Colon (tissue), 2 donors: ENCODE results near the gene DNAJC21.
"Not testable (repeated sequence)": the region's sequence is repeated elsewhere in the genome, so short reads cannot be mapped to it uniquely, and the experiment has no call there.

Source experiments
- FAIRE-seq: peaks from 2 replicates; lab custom pipeline; 2012; peaks lifted over from hg19 to GRCh38; lab: Jason Lieb, UNC
- donor health status: control.
- donor health status: control.

Gene DNAJC21

GRCh38 chr5:34923694-34924461 lies 5.5 kb upstream of the DNAJC21 start:
- FAIRE-seq, result no peak

- FAIRE-seq, result no peak
Observed at GRCh38 chr5:34924462-34924765, 4.9 kb upstream of the DNAJC21 start.

GRCh38 chr5:34926318-34926888 lies 3.0 kb upstream of the DNAJC21 start:
- no peak for FAIRE-seq

- FAIRE-seq, result no peak
Observed at GRCh38 chr5:34927785-34928184, 1.6 kb upstream of the DNAJC21 start.

GRCh38 chr5:34928267-34928666 lies 1.1 kb upstream of the DNAJC21 start:
- FAIRE-seq, result no peak

GRCh38 chr5:34929720-34930461 lies 532 bp downstream of the DNAJC21 start:
- FAIRE-seq, result no peak

- no peak for FAIRE-seq
Observed at GRCh38 chr5:34930462-34930844, 1.1 kb downstream of the DNAJC21 start.

GRCh38 chr5:34930870-34931269 lies 1.5 kb downstream of the DNAJC21 start:
- no peak for FAIRE-seq

GRCh38 chr5:34932947-34933346 lies 3.6 kb downstream of the DNAJC21 start:
- FAIRE-seq, result no peak

- FAIRE-seq, result no peak
Observed at GRCh38 chr5:34941936-34942335, 12.6 kb downstream of the DNAJC21 start.

- no peak for FAIRE-seq
Observed at GRCh38 chr5:34944044-34944443, 14.7 kb downstream of the DNAJC21 start.

GRCh38 chr5:34944460-34945047 lies 15.2 kb downstream of the DNAJC21 start:
- no peak for FAIRE-seq

GRCh38 chr5:34957321-34957720 lies 28.0 kb downstream of the DNAJC21 start:
- no peak for FAIRE-seq

GRCh38 chr5:34957857-34958690 lies 28.7 kb downstream of the DNAJC21 start:
- no peak for FAIRE-seq

GRCh38 chr5:34959323-34959722 lies 30.0 kb downstream of the DNAJC21 start:
- FAIRE-seq, result no peak

GRCh38 chr5:34967540-34967939 lies 38.2 kb downstream of the DNAJC21 start:
- FAIRE-seq, result no peak

GRCh38 chr5:34968258-34968657 lies 38.9 kb downstream of the DNAJC21 start:
- no peak for FAIRE-seq

GRCh38 chr5:34970552-34970951 lies 41.2 kb downstream of the DNAJC21 start:
- FAIRE-seq, result no peak

GRCh38 chr5:34971655-34972054 lies 42.3 kb downstream of the DNAJC21 start:
- not testable (repeated sequence) for FAIRE-seq

- FAIRE-seq, result no peak
Observed at GRCh38 chr5:34976347-34976746, 47.0 kb downstream of the DNAJC21 start.

- no peak for FAIRE-seq
Observed at GRCh38 chr5:34977934-34978613, 48.7 kb downstream of the DNAJC21 start.

GRCh38 chr5:34978681-34979080 lies 49.3 kb downstream of the DNAJC21 start:
- FAIRE-seq, result no peak
